GM23338 (cell line): ENCODE data around the gene GALNT9. TPM values are rescaled to one million over a fixed set of nuclear protein-coding genes. Genes with fewer than 3 reads are reported as not detected.

Experiments
- ATAC-seq: fragments of 200-7000 bp; cut with Tn5 transposase; 3 replicates; pipeline ENCODE4 v1.9.1; 2020
- DNase-seq: peaks from one replicate; pipeline ENCODE4 v3.0.0-alpha.2; 2015; ENCODE audit warnings: low spot score
- H2AFZ ChIP-seq: fragments of 200-600 bp; sonication (generic); 2 replicates; pipeline ENCODE4 v1.8.0; 2016; ENCODE audit warnings: antibody characterized with exemption, mild to moderate bottlenecking, moderate library complexity
- H3F3A ChIP-seq: fragments of 200-600 bp; sonication (generic); replicated peaks from 2 replicates; pipeline ENCODE4 v1.8.0; 2017; ENCODE audit warnings: antibody characterized with exemption, mixed run types, low read depth
- H3K27ac ChIP-seq: fragments of 200-600 bp; sonication (generic); 2 replicates; pipeline ENCODE4 v1.6.1; 2016; ENCODE audit warnings: low read depth
- H3K27me3 ChIP-seq: fragments of 200-600 bp; sonication (generic); 2 replicates; pipeline ENCODE4 v1.8.0; 2016; ENCODE audit warnings: mild to moderate bottlenecking, mixed run types, moderate library complexity; ENCODE audit not compliant: insufficient read depth
- H3K36me3 ChIP-seq: fragments of 200-600 bp; sonication (generic); 2 replicates; pipeline ENCODE4 v1.8.0; 2016; ENCODE audit warnings: mild to moderate bottlenecking; ENCODE audit not compliant: insufficient read depth
- H3K4me1 ChIP-seq: fragments of 200-600 bp; sonication (generic); 2 replicates; pipeline ENCODE4 v1.8.0; 2016; ENCODE audit warnings: mild to moderate bottlenecking, moderate library complexity; ENCODE audit not compliant: insufficient read depth
- H3K4me2 ChIP-seq: fragments of 200-600 bp; sonication (generic); 2 replicates; pipeline ENCODE4 v1.7.1; 2017; ENCODE audit warnings: mixed run types
- H3K4me3 ChIP-seq: fragments of 200-600 bp; sonication (generic); 2 replicates; pipeline ENCODE4 v1.6.1; 2016; ENCODE audit warnings: mixed run types
- H3K79me2 ChIP-seq: fragments of 200-600 bp; sonication (generic); replicated peaks from 2 replicates; pipeline ENCODE4 v1.8.0; 2017; ENCODE audit warnings: mild to moderate bottlenecking; ENCODE audit not compliant: insufficient read depth
- H3K9me2 ChIP-seq: fragments of 200-600 bp; sonication (generic); 2 replicates; pipeline ENCODE4 v1.8.0; 2017; ENCODE audit not compliant: insufficient read depth
- H4K20me1 ChIP-seq: fragments of 200-600 bp; sonication (generic); replicated peaks from 2 replicates; pipeline ENCODE4 v1.8.0; 2017; ENCODE audit warnings: mild to moderate bottlenecking; ENCODE audit not compliant: insufficient read depth
- H3K27ac Mint-ChIP-seq: 2 replicates; pipeline ENCODE4 v1.8.0; 2020; ENCODE audit warnings: inconsistent platforms, mild to moderate bottlenecking, moderate library complexity, mixed read lengths
- H3K27me3 Mint-ChIP-seq: 3 replicates; pipeline ENCODE4 v1.8.0; 2022; ENCODE audit warnings: low read depth, mild to moderate bottlenecking, moderate library complexity, mixed read lengths, inconsistent platforms; ENCODE audit not compliant: insufficient read depth, poor library complexity
- H3K36me3 Mint-ChIP-seq: 3 replicates; pipeline ENCODE4 v1.8.0; 2021; ENCODE audit warnings: low read depth, mild to moderate bottlenecking, inconsistent platforms, moderate library complexity, mixed read lengths
- H3K4me1 Mint-ChIP-seq: 3 replicates; pipeline ENCODE4 v1.8.0; 2020; ENCODE audit warnings: mild to moderate bottlenecking, inconsistent platforms, mixed read lengths
- H3K4me3 Mint-ChIP-seq: 3 replicates; pipeline ENCODE4 v1.8.0; 2021; ENCODE audit warnings: moderate library complexity, mild to moderate bottlenecking, inconsistent platforms, mixed read lengths
- H3K9me3 Mint-ChIP-seq: 3 replicates; pipeline ENCODE4 v1.8.0; 2020; ENCODE audit warnings: moderate library complexity, mild to moderate bottlenecking, inconsistent platforms, mixed read lengths
- CTCF ChIP-seq, 2 experiments: fragments of 200-600 bp in 1 of 2; sonication (generic) in 1 of 2; conservative IDR thresholded peaks; 2 replicates each; pipeline versions ENCODE4 v1.5.1 to v1.6.1; 2016 to 2017; ENCODE audit warnings: antibody characterized with exemption in 2 of 2, low read depth in 2 of 2, mild to moderate bottlenecking in 2 of 2, moderate library complexity in 1 of 2
- ETS1 ChIP-seq: IDR thresholded peaks from 2 replicates; pipeline ENCODE4 v1.6.1; 2016; ENCODE audit warnings: antibody characterized with exemption
- EZH2 ChIP-seq: fragments of 200-600 bp; sonication (generic); IDR thresholded peaks from one replicate; pipeline ENCODE4 v1.8.0; 2017; ENCODE audit warnings: antibody characterized with exemption, mild to moderate bottlenecking, low read depth; ENCODE audit not compliant: unreplicated experiment
- JUNB ChIP-seq: IDR thresholded peaks from one replicate; pipeline ENCODE4 v1.6.1; 2016; ENCODE audit warnings: antibody characterized with exemption; ENCODE audit not compliant: unreplicated experiment
- POLR2AphosphoS5 ChIP-seq: IDR thresholded peaks from 2 replicates; pipeline ENCODE4 v1.6.1; 2016; ENCODE audit warnings: antibody characterized with exemption, low read depth
- STAT1 ChIP-seq: IDR thresholded peaks from one replicate; pipeline ENCODE4 v1.6.1; 2016; ENCODE audit warnings: antibody characterized with exemption; ENCODE audit not compliant: unreplicated experiment
- ZNF114 ChIP-seq: fragments of 250-450 bp; sonication (Bioruptor Pico); IDR thresholded peaks from 2 replicates; pipeline ENCODE4 v1.5.0; 2020; ENCODE audit warnings: mild to moderate bottlenecking, moderate library complexity
- ZNF331 ChIP-seq: fragments of 250-450 bp; sonication (Bioruptor Pico); IDR thresholded peaks from 2 replicates; pipeline ENCODE4 v1.5.0; 2020; ENCODE audit warnings: low read depth, mild to moderate bottlenecking, moderate library complexity
- polyA plus RNA-seq: library from polyadenylated mRNA; unstranded; fragments of >200 nt; fragmentation: Nextera tagmentation; extraction: Ambion mirVana; gene quantifications from 2 replicates; pipeline ENCODE4 v1.2.1, GENCODE V29; 2016
- total RNA-seq: library from RNA; depleted of rRNA; stranded (reverse); fragments of >200 nt; shearing (Covaris generic); gene quantifications from 2 replicates; pipeline ENCODE4 v1.2.3, GENCODE V29; 2014

Gene GALNT9
- total and polyA plus RNA-seq, 2 experiments from 2014 or later = 0.81 to 2.5 TPM

GRCh38 chr12:132374612-132375445 is 45.4 kb upstream of the GALNT9 start:
- Histone ChIP-seq H3K4me1 (no peaks in the 10 kb centered on the region), H3K27ac (no peak overlapping the region), H3K9me2 (no peaks in the 10 kb centered on the region), H3K79me2 (no peaks in the 10 kb centered on the region), H4K20me1 (no peaks in the 10 kb centered on the region), H2AFZ (no peak overlapping the region), H3K36me3 (no peaks in the 10 kb centered on the region), H3K4me3 (no peak overlapping the region), H3F3A (no peaks in the 10 kb centered on the region), H3K4me2 (no peak overlapping the region), H3K27me3 (peaks cover 37% of the 10 kb centered on the region)
- H3K27me3 Mint-ChIP-seq = peaks cover 62% of the 10 kb centered on the region
- H3K27ac Mint-ChIP-seq = no peak overlapping the region
- no peak; the same call in 2 of the 3 replicates for ATAC-seq
- peaks cover 5% of the 10 kb centered on the region for H3K9me3 Mint-ChIP-seq
- DNase-seq = no peak
- H3K4me3 Mint-ChIP-seq = no peak overlapping the region
- no peak for TF ChIP-seq STAT1
- H3K4me1 Mint-ChIP-seq = peaks cover 25% of the 10 kb centered on the region
- no peaks in the 10 kb centered on the region; the same call in 2 of the 3 replicates for H3K36me3 Mint-ChIP-seq

DNA sequence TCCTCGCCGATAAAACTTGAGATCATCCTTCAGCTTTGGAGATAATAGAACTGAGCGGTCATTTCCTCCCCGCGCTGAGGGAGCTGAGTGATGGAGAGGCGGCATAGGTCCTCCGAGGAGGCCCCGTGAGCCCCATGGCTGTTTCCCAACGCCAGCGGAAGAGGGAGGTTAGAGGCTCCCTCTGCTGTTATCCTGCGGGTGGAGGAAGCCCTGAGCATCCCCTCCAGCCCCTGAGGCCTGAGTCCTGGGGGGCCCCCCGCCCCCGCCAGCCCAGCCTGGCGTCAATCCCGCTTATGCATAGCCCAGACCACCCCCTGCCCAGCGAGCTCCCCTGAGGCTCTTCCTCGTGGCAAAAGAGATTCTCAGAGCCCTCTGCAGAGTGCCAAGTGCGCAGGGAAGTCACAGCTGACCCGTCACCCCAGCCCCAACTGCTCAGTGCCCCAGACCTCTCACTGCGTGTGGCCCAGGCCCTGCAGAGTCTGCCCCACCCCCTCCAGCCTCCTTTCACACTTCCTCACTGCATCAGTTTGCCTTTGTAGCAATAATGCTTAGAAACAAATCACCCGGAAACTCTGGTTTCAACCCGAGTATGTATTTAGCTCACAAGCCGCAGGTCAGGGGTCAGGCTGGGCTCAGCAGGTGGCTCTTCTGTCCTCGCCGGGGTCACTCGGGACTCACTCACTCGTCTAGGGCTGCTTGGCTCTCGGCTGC is 44.7 kb upstream of the GALNT9 start:
- peaks cover 5% of the 10 kb centered on the region for H3K9me3 Mint-ChIP-seq
- peaks cover 25% of the 10 kb centered on the region for H3K4me1 Mint-ChIP-seq
- H3K79me2 ChIP-seq = no peaks in the 10 kb centered on the region
- H3F3A ChIP-seq = no peaks in the 10 kb centered on the region
- no peak overlapping the region for H3K27ac ChIP-seq
- H3K4me1 ChIP-seq = no peaks in the 10 kb centered on the region
- H3K36me3 Mint-ChIP-seq = no peaks in the 10 kb centered on the region; the same call in 2 of the 3 replicates
- H4K20me1 ChIP-seq = no peaks in the 10 kb centered on the region
- no peaks in the 10 kb centered on the region for H3K9me2 ChIP-seq
- peaks cover 57% of the 10 kb centered on the region for H3K27me3 Mint-ChIP-seq
- DNase-seq (no peak), ATAC-seq (peak; percentile 81)
- H3K4me2 ChIP-seq = no peak overlapping the region
- TF ChIP-seq POLR2AphosphoS5 (no peak), CTCF (conservative IDR thresholded peaks at IDR 0.05; ENCODE audit: low read depth in 2 of 2) (peak; percentile 21 to 55; a peak in 2 of 4 replicates), ZNF331 (peak; percentile 79)
- H3K4me3 Mint-ChIP-seq = no peak overlapping the region
- no peak overlapping the region for H3K4me3 ChIP-seq
- H3K27ac Mint-ChIP-seq = no peak overlapping the region
- no peaks in the 10 kb centered on the region for H3K36me3 ChIP-seq
- H2AFZ ChIP-seq = no peak overlapping the region
- peaks cover 32% of the 10 kb centered on the region for H3K27me3 ChIP-seq

GRCh38 chr12:132367852-132368251 is 38.5 kb upstream of the GALNT9 start:
- H3K4me1 ChIP-seq = no peaks in the 10 kb centered on the region
- H3K4me3 ChIP-seq = no peak overlapping the region
- ATAC-seq (no peak), DNase-seq (no peak)
- Mint-ChIP-seq H3K27me3 (peaks cover 33% of the 10 kb centered on the region), H3K4me1 (no peaks in the 10 kb centered on the region), H3K4me3 (no peak overlapping the region), H3K36me3 (no peaks in the 10 kb centered on the region), H3K9me3 (peaks cover 5% of the 10 kb centered on the region), H3K27ac (no peak overlapping the region)
- no peaks in the 10 kb centered on the region for H3K36me3 ChIP-seq
- H2AFZ ChIP-seq = no peak overlapping the region
- no peaks in the 10 kb centered on the region for H3K9me2 ChIP-seq
- H3K27me3 ChIP-seq = peaks cover 22% of the 10 kb centered on the region
- H3K79me2 ChIP-seq = no peaks in the 10 kb centered on the region
- no peak overlapping the region for H3K4me2 ChIP-seq
- H3F3A ChIP-seq = no peaks in the 10 kb centered on the region
- H3K27ac ChIP-seq = no peak overlapping the region
- no peaks in the 10 kb centered on the region for H4K20me1 ChIP-seq
- TF ChIP-seq POLR2AphosphoS5 (no peak), EZH2 (no peak), ETS1 (no peak), ZNF331 (no peak), JUNB (no peak), STAT1 (no peak), ZNF114 (CRISPR knock-in tag) (no peak)
